Activated gamma-delta T cell treated with anti-CD3 and anti-CD28 coated beads, Interleukin-2, amount 50 U/mL, for 16 hours (primary cell): ENCODE data around the gene THBS3.
"Not testable (repeated sequence)": the region's sequence is repeated elsewhere in the genome, so short reads cannot be mapped to it uniquely, and the experiment has no call there.

Experiments
- DNase-seq: peaks from one replicate; pipeline ENCODE4 v3.0.0-alpha.2; 2020; ENCODE audit warnings: low read depth

Gene THBS3

GRCh38 chr1:155207806-155208540 is at the start of gene THBS3:
TSS of gene THBS3 (minus strand) at chr1:155207897. CDS start at chr1:155207876, 21 bp downstream.
- DNase-seq, result no peak

- DNase-seq, result no peak
These were observed 48.6 kb upstream of the THBS3 start for GRCh38 chr1:155256058-155256852.

- peak; percentile 59 for DNase-seq
These were observed 47.7 kb upstream of the THBS3 start, which contains the start of gene ENTREP3 for GRCh38 chr1:155255243-155256007. TSS of gene ENTREP3 (minus strand) at chr1:155255483. CDS start at chr1:155254877, 606 bp downstream.

- DNase-seq, result no peak
These were observed 47.1 kb upstream of the THBS3 start for GRCh38 chr1:155254714-155255242.

- no peak for DNase-seq
These were observed 46.6 kb upstream of the THBS3 start for GRCh38 chr1:155254228-155254713.

GRCh38 chr1:155253797-155254196 is 46.1 kb upstream of the THBS3 start:
- DNase-seq, result no peak

- no peak for DNase-seq
These were observed 45.5 kb upstream of the THBS3 start for GRCh38 chr1:155253208-155253607.

- no peak for DNase-seq
These were observed 43.9 kb upstream of the THBS3 start for GRCh38 chr1:155251566-155251965.

GRCh38 chr1:155250633-155251449 is 43.1 kb upstream of the THBS3 start:
- DNase-seq, result peak; percentile 98

GRCh38 chr1:155250246-155250632 is 42.5 kb upstream of the THBS3 start:
- DNase-seq, result no peak

- no peak for DNase-seq
These were observed 40.2 kb upstream of the THBS3 start for GRCh38 chr1:155247667-155248553.

- not testable (repeated sequence) for DNase-seq
These were observed 39.1 kb upstream of the THBS3 start for GRCh38 chr1:155246796-155247195.

GRCh38 chr1:155245163-155245524 is 37.4 kb upstream of the THBS3 start:
- no peak for DNase-seq

- DNase-seq, result peak; percentile 92
These were observed 36.9 kb upstream of the THBS3 start for GRCh38 chr1:155244368-155245162.

GRCh38 chr1:155242805-155243358 is 35.2 kb upstream of the THBS3 start:
- DNase-seq, result no peak

- DNase-seq, result no peak
These were observed 34.2 kb upstream of the THBS3 start for GRCh38 chr1:155241841-155242264.

GRCh38 chr1:155241069-155241679 is 33.5 kb upstream of the THBS3 start:
- DNase-seq, result peak; percentile 40

- DNase-seq, result no peak
These were observed 28.8 kb upstream of the THBS3 start for GRCh38 chr1:155236451-155236850.
